Measurements from ENCODE around the gene NIPBL. TPM values are rescaled to one million over a fixed set of nuclear protein-coding genes. Genes with fewer than 3 reads are reported as not detected.

NIPBL gene
- total and polyA plus RNA-seq, 2 of the 13 experiments (the other 11 are each of a cell fraction or from before 2014, with no cell fraction given): 12.3 to 32.3 TPM

DNA sequence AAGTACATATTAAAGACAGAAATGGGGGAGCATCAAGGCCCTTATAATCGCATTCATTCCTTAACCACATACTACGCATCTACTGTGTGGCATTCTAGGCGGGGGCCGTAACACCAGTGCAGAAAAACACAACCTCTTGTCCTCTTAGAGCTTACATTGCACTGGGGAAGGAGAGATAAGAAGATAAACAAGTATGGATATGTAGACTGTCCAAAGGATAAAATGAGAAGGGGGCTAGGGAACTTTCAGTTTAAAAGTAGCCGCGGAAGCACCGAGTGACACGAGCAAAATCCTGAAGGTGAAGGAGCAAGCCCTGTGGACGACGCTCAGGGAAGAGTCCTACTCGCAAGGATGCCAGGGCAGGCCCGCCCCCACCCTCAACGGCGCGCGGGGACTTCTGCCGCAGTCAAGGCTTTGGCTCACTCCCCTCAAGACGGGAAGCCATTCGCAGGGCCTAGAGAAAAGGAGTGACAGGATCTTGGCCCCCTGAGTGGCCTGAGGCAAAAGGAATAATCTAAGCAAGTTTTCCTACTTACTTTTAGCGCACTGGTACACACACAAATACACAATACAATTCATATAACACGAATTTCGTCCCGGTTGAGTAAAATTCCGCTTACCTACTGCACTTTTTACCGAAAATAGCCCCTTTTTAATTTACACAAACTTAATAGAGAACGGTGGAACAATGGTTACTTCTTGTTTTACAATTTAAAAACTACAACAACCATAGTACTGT, 1.3 kb upstream of the NIPBL start:
- in situ Hi-C loops (cut with HindIII; ENCODE audit: extremely low pct_ligation_motif_present, low pct_unique_long_range_greater_than_20kb) (no loop called here), intact Hi-C loops (cut with micrococcal nuclease; ENCODE audit: unreplicated experiment) (loop anchor here (5.0 to 10.0 kb wide), 2 partner anchors 127 to 720 kb away; partner anchors contain the start of genes LMBRD2 and SKP2)
- peak; percentile 13 for DNase-seq (ENCODE audit: low spot score)
- peak overlapping the region; percentile 97 for H3K9ac ChIP-seq (ENCODE audit: insufficient read depth, low read depth, low read length)
- no peak for FAIRE-seq
- no peaks in the 10 kb centered on the region for H3K9me3 ChIP-seq (ENCODE audit: low read length)
- H3K36me3 ChIP-seq (replicated peaks in 1 of 2; ENCODE audit: control insufficient read depth in 1 of 2, insufficient read depth in 2 of 2, low read length in 2 of 2): no peaks in the 10 kb centered on the region
- ATAC-seq: peak; percentile 4; the same call in 1 of the 3 replicates
- CTCF ChIA-PET (ENCODE audit: low intra/inter-chr PET ratio, low total read pairs): no interaction called here
- H3K4me1 ChIP-seq (ENCODE audit: insufficient read depth, low read length): peaks cover 34% of the 10 kb centered on the region
- H3K4me2 ChIP-seq (ENCODE audit: low read depth, low read length): peak overlapping the region; percentile 83
- H2AFZ ChIP-seq (ENCODE audit: low read length): no peak overlapping the region
- H3K4me3 ChIP-seq (replicated peaks in 1 of 3; ENCODE audit: insufficient read depth in 1 of 3, low read depth in 2 of 3, low read length in 3 of 3): peak overlapping the region; percentile 95 to 99 (median 99)
- POLR2A ChIA-PET: interaction anchor here (1.1 to 1.7 kb wide), 2 partner anchors 9 to 129 kb away, joined by 3 to 4 read pairs; no protein-coding TSS in a partner anchor
- H4K20me1 ChIP-seq (ENCODE audit: insufficient read depth, low read length): peaks cover 35% of the 10 kb centered on the region
- BruUV-seq (replicated peaks): no TSS peak
- peaks cover 76% of the 10 kb centered on the region for H3K79me2 ChIP-seq (ENCODE audit: insufficient read depth, low read length)
- 2% methylated on average over 16 of the region's 26 CpGs for WGBS (ENCODE audit: low lambda C conversion rate)
- peak; percentile 13; the same call in 1 of the 2 replicates for TF ChIP-seq MEIS1 (CRISPR knock-in tag; IDR thresholded peaks at IDR 0.05; ENCODE audit: borderline replicate concordance)
- no peak for TF ChIP-seq ZNF672 (CRISPR knock-in tag; IDR thresholded peaks at IDR 0.05)
- TF ChIP-seq, protein P1, sequence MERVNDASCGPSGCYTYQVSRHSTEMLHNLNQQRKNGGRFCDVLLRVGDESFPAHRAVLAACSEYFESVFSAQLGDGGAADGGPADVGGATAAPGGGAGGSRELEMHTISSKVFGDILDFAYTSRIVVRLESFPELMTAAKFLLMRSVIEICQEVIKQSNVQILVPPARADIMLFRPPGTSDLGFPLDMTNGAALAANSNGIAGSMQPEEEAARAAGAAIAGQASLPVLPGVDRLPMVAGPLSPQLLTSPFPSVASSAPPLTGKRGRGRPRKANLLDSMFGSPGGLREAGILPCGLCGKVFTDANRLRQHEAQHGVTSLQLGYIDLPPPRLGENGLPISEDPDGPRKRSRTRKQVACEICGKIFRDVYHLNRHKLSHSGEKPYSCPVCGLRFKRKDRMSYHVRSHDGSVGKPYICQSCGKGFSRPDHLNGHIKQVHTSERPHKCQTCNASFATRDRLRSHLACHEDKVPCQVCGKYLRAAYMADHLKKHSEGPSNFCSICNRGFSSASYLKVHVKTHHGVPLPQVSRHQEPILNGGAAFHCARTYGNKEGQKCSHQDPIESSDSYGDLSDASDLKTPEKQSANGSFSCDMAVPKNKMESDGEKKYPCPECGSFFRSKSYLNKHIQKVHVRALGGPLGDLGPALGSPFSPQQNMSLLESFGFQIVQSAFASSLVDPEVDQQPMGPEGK (CRISPR knock-in tag; IDR thresholded peaks at IDR 0.05): 0 out of 2 replicates have a peak, but pooled peaks have one; percentile 32
- peak; percentile 45 for TF ChIP-seq ASH2L (IDR thresholded peaks at IDR 0.05; ENCODE audit: insufficient read length, low read depth, low read length)
- TF ChIP-seq ZNF761 (CRISPR knock-in tag; conservative IDR thresholded peaks at IDR 0.05): no peak
- TF ChIP-seq ZSCAN30 (CRISPR knock-in tag; IDR thresholded peaks at IDR 0.05): no peak
- TF ChIP-seq ZNF629 (CRISPR knock-in tag; conservative IDR thresholded peaks at IDR 0.05): no peak
- no peak for TF ChIP-seq ZSCAN21 (CRISPR knock-in tag; IDR thresholded peaks at IDR 0.05; ENCODE audit: borderline replicate concordance)
- no peak for TF ChIP-seq PHF8 (CRISPR knock-in tag; IDR thresholded peaks at IDR 0.05)
- TF ChIP-seq MEF2D (CRISPR knock-in tag; IDR thresholded peaks at IDR 0.05): 0 out of 2 replicates have a peak, but pooled peaks have one; percentile 18
- peaks cover 0 to 3% of the 10 kb centered on the region in 2 experiments; a peak in 1 of 5 replicates for H3K27me3 ChIP-seq (ENCODE audit: control insufficient read depth in 1 of 2, insufficient read depth in 2 of 2, low read length in 2 of 2)
- H3K27ac ChIP-seq (ENCODE audit: extremely low read length, insufficient read depth, low read length): peak overlapping the region; percentile 96

Data from HepG2 (cell line).